H1 (cell line): Measurements from ENCODE around the gene DHDH.

ENCODE experiments used
- CHD2 ChIP-seq: IDR thresholded peaks from 2 replicates; pipeline ENCODE4 v1.6.1; 2012; ENCODE audit warnings: low read length, improper control_type of control experiment
- EP300 ChIP-seq, 2 experiments: IDR thresholded peaks; 1 replicate in 1 of 2; 2 replicates in 1 of 2; pipeline ENCODE4 v1.6.1; 2011 to 2012; ENCODE audit warnings: low read depth in 2 of 2, low read length in 2 of 2, mild to moderate bottlenecking in 2 of 2, borderline replicate concordance in 1 of 2, inconsistent platforms in 1 of 2, moderate library complexity in 1 of 2
- POLR2A ChIP-seq, 2 experiments: IDR thresholded peaks; 1 replicate in 1 of 2; 2 replicates in 1 of 2; pipeline ENCODE4 v1.6.1; 2011; ENCODE audit warnings: low read depth in 2 of 2, low read length in 2 of 2, mild to moderate bottlenecking in 2 of 2; ENCODE audit errors: control extremely low read depth in 1 of 2
- RAD21 ChIP-seq, 2 experiments: IDR thresholded peaks in 1 of 2; conservative IDR thresholded peaks in 1 of 2; 2 replicates each; pipeline ENCODE4 v1.6.1; 2011; ENCODE audit warnings: low read depth in 2 of 2, low read length in 2 of 2, improper control_type of control experiment in 1 of 2, inconsistent platforms in 1 of 2, mild to moderate bottlenecking in 1 of 2, moderate library complexity in 1 of 2

DNA sequence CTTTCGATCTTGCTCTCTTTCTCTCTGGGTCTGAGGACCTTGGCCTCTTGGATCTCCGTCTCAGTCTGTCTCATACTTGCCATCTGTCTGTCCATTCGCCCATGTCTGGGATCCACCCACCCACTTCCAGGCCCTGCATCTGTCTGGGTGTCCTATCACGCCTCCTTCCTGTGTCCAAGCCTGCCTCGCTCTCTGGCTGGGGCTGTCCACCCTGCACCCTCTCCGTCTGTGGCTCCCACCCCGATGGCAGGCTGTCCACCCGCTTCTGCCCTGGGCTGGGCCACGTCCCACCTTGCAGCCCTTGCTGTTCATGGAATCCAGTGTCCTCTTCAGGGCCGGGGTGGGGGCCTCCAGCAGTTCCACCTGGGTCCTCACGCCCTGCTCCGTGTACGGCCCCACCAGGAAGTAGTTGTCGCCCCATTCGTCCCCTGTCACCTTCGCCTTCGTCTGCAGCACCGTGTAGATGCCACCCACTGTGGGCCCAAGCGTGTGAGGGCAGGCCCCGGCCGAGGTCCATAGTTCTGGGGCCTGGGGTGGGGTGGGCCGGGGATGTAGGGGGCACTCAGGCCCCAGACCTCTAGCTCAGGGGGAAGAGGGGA is 57.6 kb downstream of the DHDH start:
- no peak for TF ChIP-seq POLR2A (IDR thresholded peaks at IDR 0.05; ENCODE audit: control extremely low read depth in 1 of 2, low read depth in 2 of 2, low read length in 2 of 2)
- TF ChIP-seq EP300 (IDR thresholded peaks at IDR 0.05; ENCODE audit: borderline replicate concordance in 1 of 2, low read depth in 2 of 2, low read length in 2 of 2): no peak
- no peak for TF ChIP-seq CHD2
- TF ChIP-seq RAD21 (IDR thresholded peaks at IDR 0.05 in 1 of 2, conservative IDR thresholded peaks at IDR 0.05 in 1 of 2; ENCODE audit: low read depth in 2 of 2, low read length in 2 of 2): no peak
